ENCODE results near the gene SNX8.
"Not testable (repeated sequence)": the region's sequence is repeated elsewhere in the genome, so short reads cannot be mapped to it uniquely, and the experiment has no call there.

The SNX8 gene

DNA sequence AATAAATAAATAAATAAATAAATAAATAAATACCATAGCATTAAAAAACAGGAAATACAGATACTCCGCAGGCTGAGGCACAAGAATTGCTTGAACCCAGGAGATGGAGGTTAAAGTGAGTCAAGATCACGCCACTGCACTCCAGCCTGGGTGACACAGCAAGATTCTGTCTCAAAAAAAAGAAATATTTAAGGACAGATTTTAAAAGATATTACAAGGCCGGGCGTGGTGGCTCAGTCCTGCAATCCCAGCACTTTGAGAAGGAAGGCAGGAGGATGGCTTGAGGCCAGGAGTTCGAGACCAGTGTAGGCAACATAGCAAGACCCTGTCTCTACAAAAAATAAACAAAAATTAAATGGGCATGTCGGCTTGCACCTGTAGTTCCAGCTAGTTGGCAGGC, 17.5 kb upstream of the SNX8 start:
- in situ Hi-C loops (cut with HindIII; ENCODE audit: low sequenced_read_pairs), result no loop called here

DNA sequence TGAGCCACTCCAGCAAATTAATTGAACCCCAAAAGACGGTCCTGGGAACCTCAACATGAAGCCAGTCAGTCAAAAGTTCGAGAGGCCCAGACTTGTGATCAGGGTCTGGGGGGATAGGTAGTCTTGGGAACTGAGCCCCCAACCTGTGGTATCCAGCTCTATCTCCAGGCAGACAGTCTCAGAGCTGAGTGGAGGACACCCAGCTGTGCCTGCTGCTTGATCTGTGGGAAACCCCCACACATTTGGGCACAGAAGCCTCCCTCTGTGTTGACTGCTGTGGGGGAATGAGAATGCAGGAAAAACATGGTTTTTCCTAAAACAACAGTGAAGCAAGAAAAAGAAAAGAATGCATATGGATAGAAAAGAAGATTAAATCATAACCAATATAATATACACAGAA, 16.3 kb upstream of the SNX8 start:
- in situ Hi-C loops (cut with HindIII; ENCODE audit: low sequenced_read_pairs), result no loop called here

DNA sequence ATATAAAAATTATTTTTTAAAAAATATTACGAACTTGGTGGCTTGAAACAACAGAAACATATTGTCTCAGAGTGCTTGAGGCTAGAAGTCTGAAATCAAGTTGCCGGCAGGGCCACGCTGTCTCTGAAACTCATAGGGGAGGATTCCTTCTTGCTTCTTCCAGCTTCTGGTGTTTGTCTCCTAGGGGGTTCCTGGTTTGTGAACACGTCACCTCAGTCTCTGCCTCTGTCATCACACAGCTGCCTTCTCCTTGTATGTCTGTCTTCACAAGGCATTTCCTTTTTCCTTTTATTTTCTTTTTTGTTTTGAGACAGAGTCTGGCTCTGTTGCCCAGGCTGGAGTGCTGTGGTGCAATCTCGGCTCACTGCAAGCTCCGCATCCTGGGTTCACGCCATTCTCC, 12.7 kb upstream of the SNX8 start:
- in situ Hi-C loops (cut with HindIII; ENCODE audit: low sequenced_read_pairs), result no loop called here

DNA sequence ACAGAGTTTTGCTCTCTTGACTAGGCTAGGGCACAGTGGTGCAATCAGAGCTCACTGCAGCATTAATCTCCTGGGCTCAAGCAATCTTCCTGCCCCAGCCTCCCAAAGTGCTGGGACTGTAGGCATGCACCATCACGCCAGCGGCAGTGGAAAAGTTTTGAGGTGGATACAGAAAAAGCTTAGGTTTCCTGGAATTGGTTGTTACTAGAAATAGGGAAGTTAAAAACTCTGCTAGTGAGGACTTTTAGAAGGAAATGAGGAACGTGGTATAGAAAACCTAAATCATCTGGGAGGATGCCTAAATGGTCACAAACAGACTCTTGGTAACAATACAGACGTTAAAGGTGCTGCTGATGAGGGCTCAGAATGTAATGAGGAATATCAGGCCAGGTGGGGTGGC, 10.9 kb upstream of the SNX8 start:
- in situ Hi-C loops (cut with HindIII; ENCODE audit: low sequenced_read_pairs), result no loop called here

DNA sequence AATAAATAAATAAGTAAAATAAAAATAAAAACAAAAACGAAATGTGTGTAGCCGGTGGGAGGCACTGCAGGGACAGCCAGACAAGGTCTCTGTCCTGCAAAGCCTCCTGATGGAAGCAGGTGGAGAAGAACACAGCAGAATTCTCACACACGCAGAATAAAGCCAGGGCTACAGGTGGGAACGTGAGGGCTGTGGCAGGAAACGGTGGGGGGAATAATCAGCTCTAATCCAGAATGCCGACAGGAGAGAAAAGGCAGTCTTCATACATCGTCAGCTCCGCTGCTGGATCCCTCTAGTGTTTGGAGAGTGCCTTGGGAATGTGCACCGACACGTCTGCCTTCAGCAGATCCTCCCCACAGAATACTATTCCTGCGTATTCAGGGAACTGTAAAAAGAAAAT, 6.8 kb upstream of the SNX8 start:
- in situ Hi-C loops (cut with HindIII; ENCODE audit: low sequenced_read_pairs), result no loop called here

DNA sequence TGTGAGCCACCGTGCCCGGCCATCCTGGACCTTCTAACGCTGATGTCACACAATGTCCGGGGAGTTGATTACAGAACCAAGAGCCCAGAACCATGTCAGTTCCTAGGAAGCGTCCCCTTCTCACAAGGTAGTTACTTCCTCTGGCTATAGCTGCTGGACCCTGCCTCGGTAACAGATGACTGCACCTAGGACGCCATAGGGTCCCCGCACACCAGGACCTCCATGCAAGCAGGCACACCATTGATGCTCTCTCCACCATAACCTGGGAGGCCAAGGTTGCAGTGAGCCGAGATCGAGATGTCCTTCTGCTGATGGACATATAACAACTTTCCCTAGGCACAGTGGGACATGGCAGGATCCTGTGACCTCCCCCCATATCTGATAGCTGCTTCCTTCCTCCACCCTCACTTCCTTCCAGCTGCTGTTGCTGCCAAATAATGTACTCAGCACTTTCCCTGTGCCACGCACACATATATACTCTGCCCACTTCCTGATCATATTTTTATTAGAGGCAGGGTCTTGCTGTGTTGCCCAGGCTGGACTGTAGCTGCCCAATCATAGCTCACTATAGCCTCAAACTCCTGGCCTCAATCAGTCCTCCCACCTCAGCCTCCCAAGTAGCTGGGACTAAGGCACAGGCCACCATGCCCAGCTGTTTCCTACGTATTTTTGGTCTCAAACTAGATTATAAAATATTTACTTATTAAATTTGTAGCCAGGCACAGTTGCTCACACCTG, 3.5 kb upstream of the SNX8 start:
- in situ Hi-C loops (cut with HindIII; ENCODE audit: low sequenced_read_pairs), result no loop called here

DNA sequence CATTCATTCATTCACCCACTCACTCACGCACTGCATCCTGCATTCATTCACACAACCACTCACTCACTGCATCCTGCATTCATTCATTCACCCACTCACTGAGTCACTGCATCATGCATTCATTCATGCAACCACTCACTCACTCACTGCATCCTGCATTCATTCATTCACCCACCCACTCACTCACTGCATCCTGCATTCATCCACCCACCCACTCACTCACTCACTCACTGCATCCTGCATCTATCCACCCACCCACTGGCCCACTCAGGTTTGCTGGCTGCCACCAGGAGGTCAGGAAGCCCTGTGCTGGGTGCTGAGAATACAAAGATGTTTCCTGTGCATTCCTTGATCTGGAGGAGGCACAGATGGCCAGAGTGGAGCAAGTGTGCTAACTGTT, 2.3 kb upstream of the SNX8 start:
- in situ Hi-C loops (cut with HindIII; ENCODE audit: low sequenced_read_pairs), result no loop called here

DNA sequence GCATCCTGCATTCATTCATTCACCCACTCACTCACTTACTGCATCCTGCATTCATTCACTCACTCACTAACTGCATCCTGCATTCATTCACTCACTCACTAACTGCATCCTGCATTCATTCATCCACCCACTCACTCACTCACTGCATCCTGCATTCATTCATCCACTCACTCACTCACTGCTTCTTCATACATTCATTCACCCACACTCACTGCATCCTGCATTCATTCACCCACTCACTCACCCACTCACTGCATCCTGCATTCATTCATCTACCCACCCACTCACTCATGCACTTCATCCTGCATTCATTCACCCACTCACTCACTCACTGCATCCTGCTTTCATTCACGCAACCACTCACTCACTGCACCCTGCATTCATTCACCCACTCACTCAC, 1.5 kb upstream of the SNX8 start:
- in situ Hi-C loops (cut with HindIII; ENCODE audit: low sequenced_read_pairs), result no loop called here

DNA sequence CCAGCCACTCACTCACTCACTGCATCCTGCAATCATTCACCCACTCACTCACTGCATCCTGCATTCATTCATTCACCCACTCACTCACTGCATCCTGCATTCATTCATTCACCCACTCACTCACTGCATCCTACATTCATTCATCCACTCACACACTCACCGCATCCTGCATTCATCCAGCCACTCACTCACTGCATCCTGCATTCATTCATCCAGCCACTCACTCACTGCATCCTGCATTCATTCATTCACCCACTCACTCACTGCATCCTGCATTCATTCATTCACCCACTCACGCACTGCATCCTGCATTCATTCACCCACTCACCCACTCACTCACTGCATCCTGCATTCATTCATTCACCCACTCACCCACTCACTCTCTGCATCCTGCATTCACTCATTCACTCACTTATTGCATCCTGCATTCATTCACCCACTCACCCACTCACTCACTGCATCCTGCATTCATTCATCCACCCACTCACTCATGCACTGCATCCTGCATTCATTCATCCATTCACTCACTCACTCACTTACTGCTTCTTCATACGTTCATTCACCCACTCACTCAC, 802 bp upstream of the SNX8 start:
- in situ Hi-C loops (cut with HindIII; ENCODE audit: low sequenced_read_pairs), result not testable (repeated sequence)

DNA sequence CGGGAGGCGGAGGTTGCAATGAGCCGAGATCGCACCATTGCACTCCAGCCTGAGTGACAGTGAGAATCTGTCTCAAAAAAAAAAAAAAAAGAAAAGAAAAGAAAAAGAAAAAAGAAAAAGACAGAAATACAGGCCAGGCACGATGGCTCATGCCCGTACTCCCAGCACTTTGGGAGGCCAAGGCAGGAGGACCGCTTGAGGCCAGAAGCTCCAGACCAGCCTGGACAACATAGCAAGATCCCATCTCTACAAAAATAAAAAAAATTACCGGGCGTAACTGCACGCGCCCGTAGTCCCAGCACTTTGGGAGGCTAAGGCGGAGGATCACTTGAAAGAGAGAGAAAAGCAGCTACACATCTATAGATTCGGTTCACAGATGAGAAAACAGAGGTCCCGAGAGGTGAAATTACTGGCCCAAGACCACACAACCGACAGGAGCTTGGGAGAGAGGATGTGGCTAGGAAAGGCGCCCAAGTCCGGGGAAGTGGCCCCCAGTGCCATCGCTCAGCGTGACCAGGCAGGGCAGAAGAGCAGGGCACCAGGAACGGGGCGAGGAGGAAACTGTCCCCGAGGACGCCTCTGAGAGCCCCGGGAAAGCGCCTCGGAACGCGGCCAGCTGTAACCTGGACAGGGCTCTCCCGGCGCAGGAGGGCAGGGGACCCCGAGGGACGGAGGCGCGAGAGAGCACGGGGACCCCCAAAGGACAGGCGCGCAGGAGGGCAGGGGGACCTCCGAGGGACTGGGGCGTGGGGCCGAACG, 612 bp downstream of the SNX8 start:
- in situ Hi-C loops (cut with HindIII; ENCODE audit: low sequenced_read_pairs), result no loop called here

DNA sequence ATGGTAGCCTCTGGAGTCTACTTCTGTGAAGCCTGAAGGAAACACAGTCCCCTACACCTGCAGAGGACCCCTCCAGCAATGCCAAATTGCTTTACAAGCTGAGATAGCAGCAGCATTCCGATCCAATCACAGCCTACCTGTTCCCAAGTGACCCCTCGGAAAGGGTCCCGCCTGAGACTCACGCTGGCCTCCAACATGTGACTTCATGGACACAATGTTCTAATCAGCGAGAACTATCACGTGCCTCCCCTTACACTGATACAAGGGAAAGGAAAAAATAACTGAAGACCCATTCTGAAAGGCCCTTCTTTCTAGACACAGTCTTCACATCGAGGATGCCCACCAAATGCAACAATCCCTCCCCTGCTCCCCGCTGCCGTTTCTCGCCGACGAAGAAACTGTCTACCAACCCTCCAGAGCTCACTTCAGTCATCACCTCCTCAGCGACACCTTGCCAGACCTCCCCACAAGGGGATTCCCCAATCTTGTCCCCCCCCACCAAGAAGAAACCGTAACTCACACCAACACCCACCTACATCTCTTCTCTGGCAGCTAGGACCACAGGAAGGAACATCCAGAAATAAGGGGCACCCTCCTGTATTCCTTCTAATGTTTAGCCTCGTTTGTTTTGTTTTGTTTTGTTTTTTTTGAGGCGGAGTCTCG, 1.8 kb downstream of the SNX8 start:
- in situ Hi-C loops (cut with HindIII; ENCODE audit: low sequenced_read_pairs), result no loop called here

DNA sequence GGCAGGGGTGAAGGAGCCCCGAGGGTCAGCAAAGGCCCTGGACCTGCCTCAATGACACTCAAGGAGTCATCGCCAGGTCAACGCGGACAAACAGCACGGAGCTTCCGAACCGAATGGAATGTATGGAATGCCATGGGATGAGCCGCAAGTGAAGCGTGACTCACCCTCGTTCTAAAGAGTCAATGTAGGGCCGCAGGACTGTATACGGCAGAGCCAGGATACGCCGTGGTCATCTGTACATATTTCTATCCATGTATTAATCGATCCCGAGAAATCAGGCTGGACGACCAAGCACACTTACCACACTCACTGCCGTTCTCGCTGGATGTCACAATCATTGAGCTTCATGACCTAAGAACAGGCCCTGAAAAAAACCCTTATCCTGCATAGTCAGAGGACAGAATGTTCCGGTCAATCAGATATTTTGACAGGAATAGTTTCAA, 4.3 kb downstream of the SNX8 start:
- in situ Hi-C loops (cut with HindIII; ENCODE audit: low sequenced_read_pairs), result no loop called here

DNA sequence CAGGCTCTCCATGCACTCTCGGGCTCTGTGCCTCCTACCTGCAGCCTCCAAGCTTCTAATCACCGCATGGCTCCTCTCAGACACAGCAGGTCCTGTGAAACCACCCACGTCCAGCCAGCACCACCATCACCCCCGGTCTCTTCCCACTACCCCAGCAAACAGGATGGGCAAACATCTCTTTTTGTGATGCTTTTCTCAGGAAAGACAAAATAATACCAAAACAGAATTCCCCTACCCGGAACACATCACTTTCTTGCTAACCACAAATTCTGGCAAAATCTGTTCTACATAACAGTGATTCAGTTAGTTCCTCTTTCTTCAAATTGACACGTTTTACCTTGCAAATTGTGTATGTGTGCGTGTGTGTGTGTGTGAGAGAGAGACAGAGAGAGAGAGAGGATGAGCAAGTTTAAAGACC, 6.5 kb downstream of the SNX8 start:
- in situ Hi-C loops (cut with HindIII; ENCODE audit: low sequenced_read_pairs), result no loop called here

DNA sequence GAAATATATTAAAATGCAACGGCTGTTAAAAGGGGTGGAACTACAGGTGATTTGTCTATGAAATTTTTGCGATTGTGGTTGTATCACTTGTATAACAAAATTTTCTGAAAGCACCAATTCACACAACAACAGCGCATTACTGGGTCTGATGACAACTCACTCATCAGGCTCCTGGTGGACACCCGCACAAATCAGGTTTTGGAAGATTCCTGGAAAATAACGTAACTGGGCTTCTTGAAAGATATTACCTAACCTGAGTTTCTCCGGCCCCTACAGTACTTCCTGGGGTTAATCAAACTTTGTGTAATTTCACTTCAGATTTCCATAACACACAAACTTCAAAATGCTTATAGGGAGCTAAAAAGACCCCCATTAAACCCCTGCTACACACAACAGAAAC, 7.6 kb downstream of the SNX8 start:
- in situ Hi-C loops (cut with HindIII; ENCODE audit: low sequenced_read_pairs), result no loop called here

DNA sequence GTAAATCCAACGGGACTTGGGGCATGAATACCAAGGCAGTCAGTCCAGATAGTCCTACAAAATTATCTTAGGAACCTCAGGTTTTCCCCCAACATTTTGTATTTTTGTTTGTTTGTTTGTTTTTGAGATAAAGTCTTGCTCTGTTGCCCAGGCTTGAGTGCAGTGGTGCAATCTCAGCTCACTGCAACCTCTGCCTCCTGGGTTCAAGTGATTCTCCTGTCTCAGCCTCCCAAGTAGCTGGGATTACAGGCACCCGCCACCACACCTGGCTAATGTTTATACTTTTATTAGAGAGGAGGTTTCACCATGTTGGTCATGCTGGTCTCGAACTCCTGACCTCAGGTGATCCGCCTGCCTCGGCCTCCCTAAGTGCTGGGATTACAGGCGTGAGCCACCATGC, 9.0 kb downstream of the SNX8 start:
- in situ Hi-C loops (cut with HindIII; ENCODE audit: low sequenced_read_pairs), result not testable (repeated sequence)

DNA sequence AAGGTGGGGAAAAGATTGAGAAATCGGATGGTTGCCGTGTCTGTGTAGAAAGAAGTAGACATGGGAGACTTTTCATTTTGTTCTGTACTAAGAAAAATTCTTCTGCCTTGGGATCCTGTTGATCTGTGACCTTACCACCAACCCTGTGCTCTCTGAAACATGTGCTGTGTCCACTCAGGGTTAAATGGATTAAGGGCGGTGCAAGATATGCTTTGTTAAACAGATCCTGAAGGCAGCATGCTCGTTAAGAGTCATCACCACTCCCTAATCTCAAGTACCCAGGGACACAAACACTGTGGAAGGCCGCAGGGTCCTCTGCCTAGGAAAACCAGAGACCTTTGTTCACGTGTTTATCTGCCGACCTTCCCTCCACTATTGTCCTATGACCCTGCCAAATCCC, 10.7 kb downstream of the SNX8 start:
- in situ Hi-C loops (cut with HindIII; ENCODE audit: low sequenced_read_pairs), result not testable (repeated sequence)

DNA sequence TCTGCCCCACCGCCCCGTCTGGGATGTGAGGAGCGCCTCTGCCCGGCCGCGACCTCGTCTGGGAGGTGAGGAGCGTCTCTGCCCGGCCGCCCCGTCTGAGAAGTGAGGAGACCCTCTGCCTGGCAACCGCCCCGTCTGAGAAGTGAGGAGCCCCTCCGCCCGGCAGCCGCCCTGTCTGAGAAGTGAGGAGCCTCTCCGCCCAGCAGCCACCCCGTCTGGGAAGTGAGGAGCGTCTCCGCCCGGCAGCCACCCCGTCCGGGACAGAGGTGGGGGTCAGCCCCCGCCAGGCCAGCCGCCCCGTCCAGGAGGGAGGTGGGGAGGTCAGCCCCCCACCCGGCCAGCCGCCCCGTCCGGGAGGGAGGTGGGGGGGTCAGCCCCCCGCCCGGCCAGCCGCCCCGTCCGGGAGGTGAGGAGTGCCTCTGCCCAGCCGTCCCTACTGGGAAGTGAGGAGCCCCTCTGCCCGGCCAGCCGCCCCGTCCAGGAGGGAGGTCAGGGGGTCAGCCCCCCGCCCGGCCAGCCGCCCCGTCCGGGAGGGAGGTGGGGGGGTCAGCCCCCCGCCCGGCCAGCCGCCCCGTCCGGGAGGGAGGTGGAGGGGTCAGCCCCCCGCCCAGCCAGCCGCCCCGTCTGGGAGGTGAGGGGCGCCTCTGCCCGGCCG, 11.4 kb downstream of the SNX8 start:
- in situ Hi-C loops (cut with HindIII; ENCODE audit: low sequenced_read_pairs), result not testable (repeated sequence)

DNA sequence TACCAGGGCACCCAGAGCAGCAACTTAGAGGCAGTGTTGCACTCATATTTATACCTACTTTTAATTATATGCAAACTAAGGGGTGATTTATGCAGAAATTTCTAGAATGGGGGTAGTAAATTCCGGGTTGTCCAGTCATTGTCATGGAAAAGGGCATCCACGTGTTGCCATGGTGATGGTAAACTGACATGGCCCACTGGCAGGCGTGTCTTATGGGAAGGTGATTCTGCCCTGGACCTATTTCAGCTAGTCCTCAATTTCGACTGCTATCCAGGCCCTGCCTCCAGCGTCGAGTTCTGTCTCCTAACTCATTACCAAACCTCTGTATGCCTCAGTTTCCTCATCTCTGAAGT, 12.8 kb downstream of the SNX8 start:
- in situ Hi-C loops (cut with HindIII; ENCODE audit: low sequenced_read_pairs), result no loop called here

DNA sequence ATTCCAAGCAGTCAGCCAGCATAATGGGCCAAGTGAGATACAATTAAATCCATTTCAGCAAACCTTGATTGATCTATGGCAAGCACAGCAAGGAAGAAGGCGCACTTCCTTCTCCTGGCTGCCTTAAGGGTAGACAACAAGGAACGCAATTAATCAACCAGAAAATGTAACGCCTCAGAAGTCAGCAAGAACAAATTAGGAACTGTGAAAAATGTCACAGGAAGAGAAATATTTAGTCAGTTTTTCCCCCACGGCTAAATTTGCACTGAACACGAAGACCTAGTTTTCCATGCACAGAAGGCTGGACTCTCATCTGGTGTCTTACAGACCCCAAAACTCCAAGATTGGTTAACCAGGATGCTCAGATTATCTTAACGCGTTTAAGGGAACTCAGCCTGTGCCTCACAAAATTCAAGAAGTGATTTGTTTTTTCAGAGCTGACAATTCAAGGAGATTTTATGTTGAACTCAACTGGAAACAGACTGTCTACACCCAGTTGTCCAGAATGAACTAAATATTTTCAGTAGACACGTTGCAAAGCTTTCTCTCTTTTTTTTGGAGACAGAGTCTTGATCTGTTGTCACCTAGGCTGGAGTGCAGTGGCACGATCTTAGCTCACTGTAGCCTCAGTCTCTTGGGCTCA, 14.2 kb downstream of the SNX8 start:
- in situ Hi-C loops (cut with HindIII; ENCODE audit: low sequenced_read_pairs), result no loop called here

DNA sequence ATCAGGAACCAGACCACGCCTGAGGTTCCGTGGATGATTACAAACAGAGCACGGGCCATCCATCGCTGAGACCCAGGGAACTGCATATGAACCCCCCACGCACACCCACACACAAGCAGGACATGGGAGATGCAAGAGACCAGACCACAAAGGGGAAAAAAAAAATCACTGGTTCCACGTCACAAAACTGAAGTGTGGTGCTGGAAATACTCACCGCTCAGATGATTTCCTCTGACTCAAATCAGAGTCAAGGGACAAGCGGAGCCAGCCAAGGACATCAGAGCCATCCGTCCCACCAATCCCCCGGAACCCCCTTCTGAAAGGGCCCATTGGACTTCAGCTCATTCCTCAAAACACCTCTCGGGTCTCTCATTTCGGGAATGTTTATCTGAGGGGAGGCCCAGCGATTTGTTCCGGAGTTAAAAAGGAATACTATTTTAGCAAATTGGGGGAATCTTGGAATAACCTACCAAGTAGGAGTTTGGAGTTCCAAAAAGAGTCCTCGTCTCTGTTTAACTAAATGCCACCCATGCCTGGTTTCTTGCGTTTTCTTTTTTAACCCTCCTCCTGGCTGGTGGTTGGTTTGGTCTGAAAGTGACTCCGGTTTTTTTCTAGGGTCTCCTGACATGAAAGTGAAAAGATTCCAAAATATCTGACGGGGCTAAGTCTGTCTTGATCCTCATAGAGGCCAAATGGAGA, 15.0 kb downstream of the SNX8 start:
- in situ Hi-C loops (cut with HindIII; ENCODE audit: low sequenced_read_pairs), result no loop called here
